Activated T-cell treated with anti-CD3 and anti-CD28 coated beads, Interleukin-2, amount 50 U/mL, for 48 hours (primary cell): ENCODE data around the gene FAM3D.
"Not testable (repeated sequence)": the region's sequence is repeated elsewhere in the genome, so short reads cannot be mapped to it uniquely, and the experiment has no call there.

Experiments
- DNase-seq, 2 experiments: peaks; one replicate each; pipeline ENCODE4 v3.0.0-alpha.2; 2020

Gene FAM3D

GRCh38 chr3:58683001-58683458, 16.5 kb upstream of the FAM3D start:
- DNase-seq, result no peak

- no peak for DNase-seq
Measured at GRCh38 chr3:58681863-58682262, 15.3 kb upstream of the FAM3D start.

- DNase-seq, result no peak
Measured at GRCh38 chr3:58680879-58681525, 14.4 kb upstream of the FAM3D start.

GRCh38 chr3:58679974-58680666, 13.5 kb upstream of the FAM3D start:
- DNase-seq, result no peak

- no peak for DNase-seq
Measured at GRCh38 chr3:58679446-58679845, 12.9 kb upstream of the FAM3D start.

GRCh38 chr3:58678177-58678970, 11.8 kb upstream of the FAM3D start:
- not testable (repeated sequence) for DNase-seq

GRCh38 chr3:58672880-58673279, 6.3 kb upstream of the FAM3D start:
- no peak for DNase-seq

GRCh38 chr3:58672451-58672850, 5.9 kb upstream of the FAM3D start:
- DNase-seq, result no peak

GRCh38 chr3:58670506-58671135, 4.0 kb upstream of the FAM3D start:
- DNase-seq, result no peak

- no peak for DNase-seq
Measured at GRCh38 chr3:58668247-58668646, 1.7 kb upstream of the FAM3D start.

GRCh38 chr3:58667704-58668103, 1.1 kb upstream of the FAM3D start:
- no peak for DNase-seq

GRCh38 chr3:58667229-58667628, 655 bp upstream of the FAM3D start:
- no peak for DNase-seq

- no peak for DNase-seq
Measured at GRCh38 chr3:58665405-58665804, 1.2 kb downstream of the FAM3D start.

GRCh38 chr3:58664611-58665010, 2.0 kb downstream of the FAM3D start:
- no peak for DNase-seq

- DNase-seq, result no peak
Measured at GRCh38 chr3:58661836-58662420, 4.6 kb downstream of the FAM3D start.

- DNase-seq, result no peak
Measured at GRCh38 chr3:58660998-58661397, 5.6 kb downstream of the FAM3D start.

GRCh38 chr3:58659051-58659675, 7.4 kb downstream of the FAM3D start:
- no peak for DNase-seq

GRCh38 chr3:58658508-58658907, 8.1 kb downstream of the FAM3D start:
- DNase-seq, result no peak

- DNase-seq, result no peak
Measured at GRCh38 chr3:58657571-58658141, 8.9 kb downstream of the FAM3D start.

- DNase-seq, result no peak
Measured at GRCh38 chr3:58657036-58657520, 9.5 kb downstream of the FAM3D start.

- DNase-seq, result no peak
Measured at GRCh38 chr3:58656631-58657030, 9.9 kb downstream of the FAM3D start.

- no peak for DNase-seq
Measured at GRCh38 chr3:58654466-58654865, 12.1 kb downstream of the FAM3D start.
